Choroid plexus epithelial cell (primary cell): ENCODE data around the gene RNF4.
"Not testable (repeated sequence)": the region's sequence is repeated elsewhere in the genome, so short reads cannot be mapped to it uniquely, and the experiment has no call there.

ENCODE experiments used
- DNase-seq: peaks from one replicate; pipeline ENCODE4 v3.0.0-alpha.2; 2010; ENCODE audit warnings: low read depth
- H3K4me3 ChIP-seq: 2 replicates; pipeline ENCODE4 v1.5.1; 2011; ENCODE audit warnings: low read depth, mild to moderate bottlenecking, control low read depth, low read length, moderate library complexity
- CTCF ChIP-seq: conservative IDR thresholded peaks from 2 replicates; pipeline ENCODE4 v1.5.1; 2011; ENCODE audit warnings: low read depth, mild to moderate bottlenecking, control low read depth, inconsistent platforms, low read length, moderate library complexity

The RNF4 gene

DNA sequence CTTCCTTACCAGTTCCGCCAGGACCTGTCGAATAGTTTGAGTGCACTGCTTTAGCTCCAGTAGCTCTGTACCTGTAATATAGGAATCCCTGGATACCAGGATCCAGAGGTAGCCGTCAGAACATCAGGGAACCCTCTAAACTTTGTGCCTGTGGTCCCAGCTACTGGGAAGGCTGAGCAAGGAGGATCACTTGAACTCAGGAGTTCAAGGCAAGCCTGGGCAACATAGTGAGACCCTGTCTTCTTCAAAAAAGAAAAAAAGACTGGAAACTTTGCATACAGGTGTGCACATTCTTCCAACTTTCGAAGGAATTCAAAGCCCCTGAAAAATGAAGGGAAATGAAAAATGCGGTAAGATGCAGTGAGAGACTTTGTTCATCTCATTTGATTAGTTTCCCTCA lies 34.9 kb downstream of the RNF4 start:
- TF ChIP-seq CTCF = no peak
- DNase-seq = no peak
- H3K4me3 ChIP-seq = no peak overlapping the region

GRCh38 chr4:2507259-2507658 lies 38.4 kb downstream of the RNF4 start:
- no peak overlapping the region for H3K4me3 ChIP-seq
- no peak for DNase-seq
- no peak for TF ChIP-seq CTCF

DNA sequence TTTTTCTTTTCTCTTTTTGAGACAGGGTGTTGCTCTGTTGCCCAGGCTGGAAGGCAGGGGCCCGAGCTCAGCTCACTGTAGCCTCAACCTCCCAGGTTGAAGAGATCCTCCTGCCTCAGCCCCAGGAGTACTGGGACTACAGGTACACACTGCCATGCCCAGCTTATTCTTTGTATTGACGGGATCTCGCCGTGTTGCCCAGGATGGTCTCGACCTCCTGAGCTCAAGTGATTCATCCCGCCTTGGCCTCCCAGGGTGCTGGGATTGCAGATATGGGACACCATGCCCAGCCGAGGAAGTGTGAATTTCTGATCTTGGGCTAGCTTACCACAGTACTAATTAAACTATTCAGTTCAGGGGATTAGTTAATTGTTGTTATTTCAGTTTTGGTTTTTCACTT lies 38.9 kb downstream of the RNF4 start:
- no peak for DNase-seq
- no peak for TF ChIP-seq CTCF
- no peak overlapping the region for H3K4me3 ChIP-seq

DNA sequence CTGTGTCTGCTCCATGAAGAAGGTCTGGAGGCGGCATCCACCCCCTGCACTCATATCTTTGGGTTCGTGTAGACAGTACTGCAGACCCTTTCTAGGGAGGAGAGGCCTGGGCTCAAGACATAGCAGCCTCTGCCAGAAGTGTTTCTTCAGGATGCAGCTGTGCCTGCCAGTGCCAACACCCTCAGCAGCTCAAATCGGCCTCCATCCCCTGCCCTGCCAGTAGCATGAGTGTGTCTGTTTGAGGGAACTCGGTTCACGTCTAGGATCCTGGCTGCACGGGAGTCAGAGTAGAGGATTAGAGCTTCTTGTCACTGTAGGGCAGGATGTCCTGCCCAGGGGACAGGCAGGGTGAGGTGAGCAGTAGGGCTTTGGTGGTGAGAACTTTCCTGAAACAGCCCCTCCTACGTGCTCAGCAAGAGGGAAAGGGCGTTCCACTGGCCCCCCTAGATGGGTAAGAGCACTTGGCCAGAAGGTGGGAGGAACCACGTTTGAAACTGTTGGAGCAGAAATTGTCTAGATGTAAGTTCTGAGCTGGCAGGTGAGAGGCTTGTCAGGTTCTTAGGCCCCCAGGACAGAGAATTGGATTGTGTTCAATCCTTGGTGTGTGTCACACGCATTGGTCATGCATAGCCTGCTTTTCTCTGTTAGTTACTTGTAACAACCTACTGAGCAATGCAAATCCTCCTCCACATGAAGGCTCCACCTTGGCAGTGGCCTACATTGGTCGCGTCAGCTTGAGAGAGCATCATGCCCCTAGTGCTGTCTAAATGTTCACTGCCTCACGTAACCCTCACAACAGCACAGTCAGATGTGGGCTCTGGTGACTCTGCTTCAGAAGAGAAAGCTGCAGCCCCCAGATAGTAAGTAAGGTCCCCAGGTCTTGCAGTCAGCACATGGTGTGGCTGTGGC lies 41.7 kb downstream of the RNF4 start:
- H3K4me3 ChIP-seq = no peak overlapping the region
- DNase-seq = no peak
- no peak for TF ChIP-seq CTCF

- no peak for DNase-seq
- no peak overlapping the region for H3K4me3 ChIP-seq
- TF ChIP-seq CTCF = no peak
Observed at GRCh38 chr4:2511645-2512131, 42.8 kb downstream of the RNF4 start.

- no peak overlapping the region for H3K4me3 ChIP-seq
- no peak for DNase-seq
- TF ChIP-seq CTCF = no peak
Observed at GRCh38 chr4:2512396-2513135, 43.7 kb downstream of the RNF4 start.

- not testable (repeated sequence) for DNase-seq, H3K4me3 ChIP-seq
Observed at GRCh38 chr4:2514193-2514592, 45.3 kb downstream of the RNF4 start.

DNA sequence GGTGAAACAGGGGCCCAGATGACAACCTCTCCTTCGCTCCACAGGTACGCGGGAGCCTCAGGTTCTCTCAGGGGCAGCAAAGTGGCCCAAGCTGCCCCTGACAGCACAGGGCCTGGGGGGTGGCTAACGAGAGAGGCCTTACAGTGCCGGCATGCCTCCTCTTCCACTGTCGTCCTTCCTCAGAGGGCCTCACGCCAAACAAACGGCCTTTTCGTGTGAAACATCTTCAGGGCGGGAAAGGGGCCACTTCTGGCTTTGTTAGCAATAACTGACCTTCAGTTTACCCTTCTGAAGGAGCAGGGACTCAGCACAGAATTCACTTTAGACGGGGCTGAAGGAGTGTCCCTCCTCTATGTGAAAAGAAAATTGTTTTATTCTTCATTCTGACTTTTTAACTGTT lies 46.0 kb downstream of the RNF4 start:
- DNase-seq = not testable (repeated sequence)

More for the DNA sequence above, 46.0 kb downstream of the RNF4 start:
- H3K4me3 ChIP-seq = not testable (repeated sequence)
